IMR-90 (cell line): ENCODE data around the gene DPPA3. TPM values are rescaled to one million over a fixed set of nuclear protein-coding genes. Genes with fewer than 3 reads are reported as not detected.

Experiments
- ATAC-seq: fragments of 200-7000 bp; cut with Tn5 transposase; 2 replicates; pipeline ENCODE4 v1.9.1; 2020; ENCODE audit warnings: low read depth, mild to moderate bottlenecking, moderate library complexity
- BruUV-seq: library from RNA; stranded (reverse); fragments of 400-500 nt; replicated peaks from 2 replicates; lab custom pipeline; 2021; lab: Mats Ljungman, UMichigan
- CTCF ChIA-PET: fragments of 300-600 bp; formaldehyde crosslinking; extraction: SDS; loops from one replicate; lab custom pipeline; 2021; ENCODE audit warnings: antibody characterized with exemption; lab: Yijun Ruan, JAX
- POLR2A ChIA-PET: fragments of 300-600 bp; sonication (Branson Sonifier 250); formaldehyde crosslinking; loops from one replicate; lab custom pipeline; 2022; ENCODE audit warnings: antibody characterized with exemption; ENCODE audit not compliant: unreplicated experiment; lab: Charles Lee
- DNase-seq: peaks from one replicate; pipeline ENCODE4 v3.0.0; 2013
- H2AFZ ChIP-seq: replicated peaks from 2 replicates; pipeline ENCODE3; 2013; ENCODE audit warnings: low read length, mild to moderate bottlenecking; ENCODE audit not compliant: poor library complexity
- H2AK5ac ChIP-seq: 2 replicates; pipeline ENCODE4 v1.6.1; 2013; ENCODE audit warnings: low read depth, low read length, inconsistent platforms
- H2AK9ac ChIP-seq: replicated peaks from 2 replicates; pipeline ENCODE3; 2013; ENCODE audit warnings: mild to moderate bottlenecking, low read depth, low read length, moderate library complexity; ENCODE audit not compliant: poor library complexity
- H2BK120ac ChIP-seq: 2 replicates; pipeline ENCODE4 v1.6.1; 2013; ENCODE audit warnings: low read depth, low read length, inconsistent platforms
- H2BK15ac ChIP-seq: 3 replicates; pipeline ENCODE4 v1.6.1; 2013; ENCODE audit warnings: low read depth, low read length, inconsistent platforms
- H2BK20ac ChIP-seq: 2 replicates; pipeline ENCODE4 v1.6.1; 2013; ENCODE audit warnings: low read depth, mild to moderate bottlenecking, inconsistent platforms, low read length, moderate library complexity
- H2BK5ac ChIP-seq: 2 replicates; pipeline ENCODE4 v1.6.1; 2013; ENCODE audit warnings: mild to moderate bottlenecking, low read depth, low read length, inconsistent platforms; ENCODE audit not compliant: poor library complexity, severe bottlenecking
- H3K14ac ChIP-seq: replicated peaks from 2 replicates; pipeline ENCODE4 v1.6.1; 2013; ENCODE audit warnings: low read depth, low read length, inconsistent platforms
- H3K18ac ChIP-seq: 2 replicates; pipeline ENCODE4 v1.6.1; 2013; ENCODE audit warnings: low read depth, low read length, control low read depth
- H3K23ac ChIP-seq: 2 replicates; pipeline ENCODE4 v1.6.1; 2013; ENCODE audit warnings: low read depth, low read length, inconsistent platforms
- H3K27ac ChIP-seq: 2 replicates; pipeline ENCODE4 v1.5.1; 2013; ENCODE audit warnings: mild to moderate bottlenecking, control low read depth, low read length; ENCODE audit not compliant: insufficient read depth
- H3K27me3 ChIP-seq: 2 replicates; pipeline ENCODE4 v1.6.1; 2013; ENCODE audit warnings: low read length; ENCODE audit not compliant: control insufficient read depth, insufficient read depth
- H3K36me3 ChIP-seq: 2 replicates; pipeline ENCODE4 v1.6.1; 2013; ENCODE audit warnings: low read length, mixed read lengths; ENCODE audit not compliant: control insufficient read depth, insufficient read depth
- H3K4ac ChIP-seq: 2 replicates; pipeline ENCODE4 v1.6.1; 2013; ENCODE audit warnings: low read depth, low read length, inconsistent platforms
- H3K4me1 ChIP-seq: 2 replicates; pipeline ENCODE4 v1.6.1; 2013; ENCODE audit warnings: low read length, mixed read lengths; ENCODE audit not compliant: control insufficient read depth, insufficient read depth
- H3K4me2 ChIP-seq: 2 replicates; pipeline ENCODE4 v1.6.1; 2013; ENCODE audit warnings: low read depth, mild to moderate bottlenecking, control low read depth, low read length, moderate library complexity
- H3K4me3 ChIP-seq: 2 replicates; pipeline ENCODE4 v1.5.1; 2013; ENCODE audit warnings: low read depth, mild to moderate bottlenecking, control low read depth, low read length, moderate library complexity; ENCODE audit not compliant: insufficient read depth
- H3K56ac ChIP-seq: 2 replicates; pipeline ENCODE4 v1.6.1; 2013; ENCODE audit warnings: low read length, inconsistent platforms; ENCODE audit not compliant: insufficient read depth; ENCODE audit errors: extremely low read depth
- H3K79me1 ChIP-seq, 2 experiments: 2 replicates each; pipeline ENCODE4 v1.6.1; 2013; ENCODE audit warnings: low read length in 2 of 2, inconsistent platforms in 1 of 2, low read depth in 1 of 2
- H3K9ac ChIP-seq: 2 replicates; pipeline ENCODE4 v1.6.1; 2013; ENCODE audit warnings: low read depth, low read length, control low read depth
- H3K9me1 ChIP-seq: 2 replicates; pipeline ENCODE4 v1.6.1; 2013; ENCODE audit warnings: low read length, inconsistent platforms; ENCODE audit not compliant: insufficient read depth
- H3K9me3 ChIP-seq: 2 replicates; pipeline ENCODE4 v1.6.1; 2013; ENCODE audit warnings: low read length; ENCODE audit not compliant: control insufficient read depth, insufficient read depth
- H4K20me1 ChIP-seq: 2 replicates; pipeline ENCODE4 v1.6.1; 2013; ENCODE audit warnings: low read length, inconsistent platforms; ENCODE audit not compliant: insufficient read depth
- H4K5ac ChIP-seq: 2 replicates; pipeline ENCODE4 v1.6.1; 2013; ENCODE audit warnings: mild to moderate bottlenecking, low read depth, low read length, control low read depth
- H4K8ac ChIP-seq, 2 experiments: 2 replicates each; pipeline ENCODE4 v1.6.1; 2013; ENCODE audit warnings: low read depth in 2 of 2, low read length in 2 of 2, control low read depth in 1 of 2, inconsistent platforms in 1 of 2
- H4K91ac ChIP-seq: 2 replicates; pipeline ENCODE4 v1.6.1; 2013; ENCODE audit warnings: low read depth, low read length, inconsistent platforms; ENCODE audit not compliant: insufficient read depth
- BHLHE40 ChIP-seq: fragments of 150-350 bp; IDR thresholded peaks from 2 replicates; pipeline ENCODE4 v1.6.1; 2016; ENCODE audit warnings: mild to moderate bottlenecking, low read depth, low read length
- CEBPB ChIP-seq: IDR thresholded peaks from 2 replicates; pipeline ENCODE4 v1.6.1; 2012; ENCODE audit warnings: low read depth, low read length, improper control_type of control experiment
- CHD1 ChIP-seq: IDR thresholded peaks from 2 replicates; pipeline ENCODE4 v1.6.1; 2012; ENCODE audit warnings: low read depth, low read length, improper control_type of control experiment
- CTCF ChIP-seq: conservative IDR thresholded peaks from 2 replicates; pipeline ENCODE4 v1.5.1; 2012; ENCODE audit warnings: mild to moderate bottlenecking, low read depth, low read length, improper control_type of control experiment
- ELK1 ChIP-seq: fragments of 150-350 bp; IDR thresholded peaks from 2 replicates; pipeline ENCODE4 v1.6.1; 2016; ENCODE audit warnings: low read depth, mild to moderate bottlenecking, low read length, moderate library complexity, borderline replicate concordance
- FOS ChIP-seq: fragments of 150-350 bp; IDR thresholded peaks from 2 replicates; pipeline ENCODE4 v1.6.1; 2016; ENCODE audit warnings: low read depth, low read length
- MAFK ChIP-seq: IDR thresholded peaks from 2 replicates; pipeline ENCODE4 v1.6.1; 2012; ENCODE audit warnings: low read depth, low read length, improper control_type of control experiment
- MAZ ChIP-seq: IDR thresholded peaks from 2 replicates; pipeline ENCODE4 v1.6.1; 2012; ENCODE audit warnings: low read depth, mild to moderate bottlenecking, low read length, improper control_type of control experiment, moderate library complexity, borderline replicate concordance
- MXI1 ChIP-seq: IDR thresholded peaks from 2 replicates; pipeline ENCODE4 v1.6.1; 2012; ENCODE audit warnings: low read depth, mild to moderate bottlenecking, low read length, moderate library complexity, borderline replicate concordance
- NFE2L2 ChIP-seq: fragments of 150-350 bp; IDR thresholded peaks from 2 replicates; pipeline ENCODE4 v1.6.1; 2016; ENCODE audit warnings: low read depth, mild to moderate bottlenecking, low read length
- POLR2A ChIP-seq: IDR thresholded peaks from 2 replicates; pipeline ENCODE4 v1.6.1; 2012; ENCODE audit warnings: mild to moderate bottlenecking, low read depth, low read length
- RAD21 ChIP-seq: IDR thresholded peaks from 2 replicates; pipeline ENCODE4 v1.6.1; 2012; ENCODE audit warnings: low read length, improper control_type of control experiment
- RCOR1 ChIP-seq: IDR thresholded peaks from 2 replicates; pipeline ENCODE4 v1.6.1; 2012; ENCODE audit warnings: mild to moderate bottlenecking, low read length, improper control_type of control experiment; ENCODE audit not compliant: insufficient replicate concordance
- RFX5 ChIP-seq: IDR thresholded peaks from 2 replicates; pipeline ENCODE4 v1.8.0; 2012; ENCODE audit warnings: low read depth, mild to moderate bottlenecking, low read length, moderate library complexity
- SMC3 ChIP-seq: fragments of 150-350 bp; IDR thresholded peaks from 2 replicates; pipeline ENCODE4 v1.6.1; 2016; ENCODE audit warnings: low read depth, mild to moderate bottlenecking, antibody characterized with exemption, low read length, moderate library complexity
- USF2 ChIP-seq: fragments of 150-350 bp; IDR thresholded peaks from 2 replicates; pipeline ENCODE4 v1.6.1; 2017; ENCODE audit warnings: mild to moderate bottlenecking, antibody characterized with exemption, low read length, low read depth
- WGBS, 2 experiments: methylation state at CpG; one replicate each; pipeline versions ENCODE4 v1.1.5 to v1.1.7; 2013; ENCODE audit warnings: missing lambda C conversion rate in 2 of 2; ENCODE audit not compliant: insufficient read length in 1 of 2; ENCODE audit errors: extremely low coverage in 2 of 2; 5-methylcytosine and 5-hydroxymethylcytosine counted together
- dilution Hi-C: fragments of 300-500 bp; cut with HindIII; formaldehyde crosslinking; loops from one replicate; pipeline ENCODE4 v1.14.3; 2018; ENCODE audit warnings: low sequenced_read_pairs; ENCODE audit not compliant: unreplicated experiment
- in situ Hi-C: fragments of 300-500 bp; cut with MboI; formaldehyde crosslinking; loops from 3 replicates; pipeline ENCODE4 v1.14.3; 2019; ENCODE audit warnings: low sequenced_read_pairs, inconsistent platforms, mixed read lengths
- intact Hi-C: fragments of 100-400 bp; cut with micrococcal nuclease; formaldehyde crosslinking; loops from 2 replicates; pipeline ENCODE4 v1.10.0; 2022
- polyA plus RNA-seq, 3 experiments: library from polyadenylated mRNA; depleted of rRNA; stranded (reverse); fragments of >200 nt; gene quantifications; 2 replicates each; pipeline ENCODE4 v1.2.3, GENCODE V29; 2012; ENCODE audit warnings: low replicate concordance in 1 of 3
- total RNA-seq: library from RNA; depleted of rRNA; stranded (reverse); fragments of >200 nt; gene quantifications from 2 replicates; pipeline ENCODE4 v1.2.3, GENCODE V29; 2012

The DPPA3 gene
- total and polyA plus RNA-seq, 2 of the 4 experiments (the other 2 are of a cell fraction): not detected

- no peak overlapping the region for H2BK15ac ChIP-seq
- DNase-seq (no peak), ATAC-seq (no peak)
- no peaks in the 10 kb centered on the region for H4K20me1 ChIP-seq
- no TSS peak for BruUV-seq
- WGBS, 2 experiments: 80% methylated on average over 1 of the region's 6 CpGs; no CpG with 5 or more reads in 1 of the 2 experiments
- in situ Hi-C loops: no loop called here
- H3K4me3 ChIP-seq: no peak overlapping the region
- H3K56ac ChIP-seq: no peak overlapping the region
- H2AFZ ChIP-seq: no peak overlapping the region
- ChIA-PET POLR2A (no interaction called here), CTCF (no interaction called here)
- no peak overlapping the region for H3K4me2 ChIP-seq
- H3K23ac ChIP-seq: no peak overlapping the region
- no peak overlapping the region for H3K4ac ChIP-seq
- H3K4me1 ChIP-seq: no peaks in the 10 kb centered on the region
- H3K27ac ChIP-seq: no peak overlapping the region
- no peak overlapping the region for H3K9ac ChIP-seq
- no peak overlapping the region for H4K8ac ChIP-seq
- H4K91ac ChIP-seq: no peak overlapping the region
- TF ChIP-seq RAD21: no peak
- no peak for TF ChIP-seq MAFK
- TF ChIP-seq SMC3: no peak
- no peak for TF ChIP-seq CTCF
- TF ChIP-seq POLR2A: no peak
- TF ChIP-seq FOS: no peak
- no peak for TF ChIP-seq ELK1
- TF ChIP-seq MXI1: no peak
- no peak for TF ChIP-seq MAZ
- TF ChIP-seq RFX5: no peak
- no peak for TF ChIP-seq NFE2L2
- TF ChIP-seq BHLHE40: no peak
- TF ChIP-seq CHD1: no peak
- TF ChIP-seq RCOR1: no peak
- no peak for TF ChIP-seq CEBPB
- no peak for TF ChIP-seq USF2
- no peak overlapping the region for H2BK5ac ChIP-seq
- H4K5ac ChIP-seq: no peak overlapping the region
- H3K18ac ChIP-seq: no peak overlapping the region
- no peaks in the 10 kb centered on the region for H3K79me1 ChIP-seq
- no peak overlapping the region for H2AK9ac ChIP-seq
- dilution Hi-C loops: no loop called here
- H3K27me3 ChIP-seq: no peaks in the 10 kb centered on the region
- H2AK5ac ChIP-seq: no peak overlapping the region
- intact Hi-C loops: no loop called here
- no peak overlapping the region for H2BK20ac ChIP-seq
- no peak overlapping the region for H2BK120ac ChIP-seq
- peaks cover 9% of the 10 kb centered on the region for H3K9me3 ChIP-seq
- no peaks in the 10 kb centered on the region for H3K36me3 ChIP-seq
- no peak overlapping the region for H3K14ac ChIP-seq
- H3K9me1 ChIP-seq: no peaks in the 10 kb centered on the region
Measured at GRCh38 chr12:7750350-7750749, 39.1 kb downstream of the DPPA3 start.
